Endodermal cell (in vitro differentiated cells): ENCODE measurements around the gene CHADL. TPM values are rescaled to one million over a fixed set of nuclear protein-coding genes. Genes with fewer than 3 reads are reported as not detected.

Experiments used
- DNase-seq: peaks from one replicate; pipeline ENCODE4 v3.0.0-alpha.2; 2017
- H3K27ac ChIP-seq: 2 replicates; pipeline ENCODE4 v1.5.1; 2013; ENCODE audit warnings: mild to moderate bottlenecking, low read depth, low read length, moderate library complexity
- H3K27me3 ChIP-seq: 2 replicates; pipeline ENCODE4 v1.6.1; 2013; ENCODE audit warnings: mild to moderate bottlenecking, low read length, moderate library complexity; ENCODE audit not compliant: insufficient read depth, control insufficient read depth, poor library complexity, severe bottlenecking
- H3K36me3 ChIP-seq: 2 replicates; pipeline ENCODE4 v1.7.0; 2013; ENCODE audit warnings: mild to moderate bottlenecking, low read length, moderate library complexity; ENCODE audit not compliant: control insufficient read depth, insufficient read depth
- H3K4me1 ChIP-seq: one replicate; pipeline ENCODE4 v1.7.0; 2013; ENCODE audit warnings: low read length; ENCODE audit not compliant: control insufficient read depth, insufficient read depth
- H3K4me3 ChIP-seq: 2 replicates; pipeline ENCODE4 v1.5.1; 2013; ENCODE audit warnings: mild to moderate bottlenecking, low read length, moderate library complexity
- H3K9ac ChIP-seq: 2 replicates; pipeline ENCODE4 v1.6.1; 2013; ENCODE audit warnings: mild to moderate bottlenecking, low read length, moderate library complexity; ENCODE audit not compliant: poor library complexity, severe bottlenecking; ENCODE audit errors: extremely low read depth
- H3K9me3 ChIP-seq: 2 replicates; pipeline ENCODE4 v1.6.1; 2013; ENCODE audit warnings: mild to moderate bottlenecking, low read length, moderate library complexity; ENCODE audit not compliant: control insufficient read depth
- H3K27ac Mint-ChIP-seq: 2 replicates; pipeline ENCODE4 v1.8.0; 2020; ENCODE audit warnings: mixed read lengths
- H3K27me3 Mint-ChIP-seq: 2 replicates; pipeline ENCODE4 v1.8.0; 2021; ENCODE audit warnings: mild to moderate bottlenecking, mixed read lengths; ENCODE audit not compliant: insufficient read depth
- H3K36me3 Mint-ChIP-seq: 2 replicates; pipeline ENCODE4 v1.8.0; 2020; ENCODE audit warnings: low read depth, mixed read lengths
- H3K4me1 Mint-ChIP-seq: 2 replicates; pipeline ENCODE4 v1.8.0; 2020; ENCODE audit warnings: mixed read lengths
- H3K4me3 Mint-ChIP-seq: 2 replicates; pipeline ENCODE4 v1.8.0; 2020; ENCODE audit warnings: mild to moderate bottlenecking, moderate library complexity, mixed read lengths
- H3K9me3 Mint-ChIP-seq: 2 replicates; pipeline ENCODE4 v1.8.0; 2020; ENCODE audit warnings: mild to moderate bottlenecking, mixed read lengths
- CTCF ChIP-seq: fragments of 200-600 bp; sonication (generic); conservative IDR thresholded peaks from 2 replicates; pipeline ENCODE4 v1.5.0; 2021; ENCODE audit warnings: antibody characterized with exemption, mild to moderate bottlenecking
- WGBS, 2 experiments: methylation state at CpG; one replicate each; pipeline versions ENCODE4 v1.1.5 to v1.1.7; 2013; ENCODE audit warnings: missing lambda C conversion rate in 2 of 2, mixed read lengths in 1 of 2; ENCODE audit not compliant: insufficient coverage in 1 of 2, insufficient read length in 1 of 2; 5-methylcytosine and 5-hydroxymethylcytosine counted together
- total RNA-seq, 2 donors: library from RNA; stranded (reverse); fragmentation: NEBNext Ultra II Directional in 1 of 2; extraction: Animal tissue kit (Norgen Biotek cat#: 25700) in 1 of 2; gene quantifications; 2 replicates in 1 of 2; 3 replicates in 1 of 2; pipeline ENCODE4 v1.2.1, GENCODE V29; 2021

CHADL gene
- total RNA-seq, 2 donors from 2014 or later: 0.79 to 1.3 TPM

GRCh38 chr22:41252365-41252764, 11.6 kb upstream of the CHADL start:
- Mint-ChIP-seq H3K27me3 (no peaks in the 10 kb centered on the region), H3K27ac (no peak overlapping the region), H3K4me3 (no peak overlapping the region), H3K4me1 (peaks cover 3% of the 10 kb centered on the region), H3K9me3 (no peaks in the 10 kb centered on the region), H3K36me3 (peaks cover 75% of the 10 kb centered on the region)
- no peak for DNase-seq
- Histone ChIP-seq H3K4me1 (no peaks in the 10 kb centered on the region), H3K27me3 (no peaks in the 10 kb centered on the region), H3K36me3 (peaks cover 53% of the 10 kb centered on the region), H3K27ac (no peak overlapping the region), H3K9me3 (no peaks in the 10 kb centered on the region), H3K9ac (no peak overlapping the region), H3K4me3 (no peak overlapping the region)
- WGBS, 2 experiments: 95 to 98% methylated on average over 8 of the region's 8 CpGs
- no peak for TF ChIP-seq CTCF

DNA sequence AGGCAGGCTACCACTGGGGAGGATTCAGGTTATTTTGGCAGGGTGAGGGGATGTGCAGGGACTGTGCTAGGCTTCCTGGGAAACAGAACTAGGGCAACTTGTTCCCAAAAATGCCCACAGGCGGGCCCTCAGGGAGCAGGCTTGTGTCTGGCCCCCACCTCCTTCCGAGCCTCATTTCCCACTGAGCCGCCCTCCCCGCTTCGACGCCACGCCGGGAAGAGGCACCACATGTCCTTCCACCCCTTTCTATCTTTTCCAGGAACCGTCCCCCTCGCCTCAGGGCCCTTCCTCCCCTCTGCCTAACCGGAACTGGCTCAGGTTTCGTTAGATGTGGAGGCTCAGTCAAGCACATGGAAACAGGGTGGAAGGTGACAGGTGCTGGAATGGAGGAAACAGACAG, 9.4 kb upstream of the CHADL start:
- H3K9ac ChIP-seq: no peak overlapping the region
- no peaks in the 10 kb centered on the region for H3K4me1 ChIP-seq
- peak overlapping the region; percentile 21 for H3K27ac Mint-ChIP-seq
- H3K9me3 ChIP-seq: no peaks in the 10 kb centered on the region
- 71 to 95% methylated on average over 1 to 12 of the region's 12 CpGs for WGBS, 2 experiments
- H3K36me3 ChIP-seq: peaks cover 47% of the 10 kb centered on the region
- H3K9me3 Mint-ChIP-seq: no peaks in the 10 kb centered on the region
- no peak for TF ChIP-seq CTCF
- H3K27ac ChIP-seq: no peak overlapping the region
- no peak for DNase-seq
- no peaks in the 10 kb centered on the region for H3K27me3 Mint-ChIP-seq
- H3K4me1 Mint-ChIP-seq: no peaks in the 10 kb centered on the region
- H3K36me3 Mint-ChIP-seq: peaks cover 62% of the 10 kb centered on the region
- H3K27me3 ChIP-seq: no peaks in the 10 kb centered on the region
- no peak overlapping the region for H3K4me3 ChIP-seq
- H3K4me3 Mint-ChIP-seq: no peak overlapping the region

DNA sequence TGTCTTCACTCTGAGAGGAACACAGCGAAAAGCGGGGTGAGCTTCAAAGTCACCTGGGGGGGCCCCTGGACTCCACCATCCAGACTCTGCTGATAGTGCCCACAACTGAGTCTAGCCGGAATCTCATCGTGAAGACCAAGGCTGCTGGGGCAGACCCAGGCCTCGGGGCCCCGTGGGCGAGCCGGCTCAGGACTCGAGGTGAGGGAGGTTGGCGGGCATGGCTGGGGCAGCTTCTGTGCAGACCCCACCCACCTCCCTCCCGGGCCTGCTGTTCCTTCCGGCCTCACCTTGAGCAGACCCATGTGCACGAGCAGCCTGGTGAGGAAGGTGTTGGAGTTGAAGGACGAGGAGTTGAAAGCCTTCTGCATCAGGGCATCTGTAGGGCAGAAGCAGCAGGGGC, 8.7 kb upstream of the CHADL start:
- no peak overlapping the region for H3K9ac ChIP-seq
- H3K4me3 Mint-ChIP-seq: no peak overlapping the region
- no peaks in the 10 kb centered on the region for H3K9me3 ChIP-seq
- peaks cover 62% of the 10 kb centered on the region for H3K36me3 Mint-ChIP-seq
- H3K27me3 Mint-ChIP-seq: no peaks in the 10 kb centered on the region
- no peak for DNase-seq
- H3K9me3 Mint-ChIP-seq: no peaks in the 10 kb centered on the region
- no peaks in the 10 kb centered on the region for H3K4me1 ChIP-seq
- peaks cover 46% of the 10 kb centered on the region for H3K36me3 ChIP-seq
- H3K4me1 Mint-ChIP-seq: no peaks in the 10 kb centered on the region
- no peak overlapping the region for H3K27ac Mint-ChIP-seq
- H3K27ac ChIP-seq: no peak overlapping the region
- TF ChIP-seq CTCF: no peak
- 95 to 96% methylated on average over 12 to 14 of the region's 14 CpGs for WGBS, 2 experiments
- no peaks in the 10 kb centered on the region for H3K27me3 ChIP-seq
- H3K4me3 ChIP-seq: no peak overlapping the region
